ENCODE results near the gene EIF2B2. TPM values are rescaled to one million over a fixed set of nuclear protein-coding genes. Genes with fewer than 3 reads are reported as not detected.

Gene EIF2B2
- total RNA-seq, 1 experiment from 2014 or later: 48.3 TPM

DNA sequence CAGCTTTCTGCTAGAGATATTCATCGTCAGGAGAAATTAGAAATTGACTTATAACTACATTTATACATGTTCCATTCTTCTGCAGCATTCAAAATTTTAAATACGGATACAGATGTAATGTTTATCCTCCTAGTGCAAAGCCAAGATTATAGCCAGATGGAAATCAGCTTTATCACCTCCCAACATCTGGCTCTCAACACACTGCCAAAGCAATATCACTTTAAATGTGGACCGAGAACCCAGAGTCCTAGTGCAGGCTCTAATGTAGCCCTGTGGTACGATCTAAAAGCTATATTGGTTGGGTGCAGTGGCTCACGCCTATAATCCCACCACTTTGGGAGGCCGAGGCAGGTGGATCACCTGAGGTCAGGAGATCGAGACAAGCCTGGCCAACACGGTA lies 42.0 kb downstream of the EIF2B2 start:
- Histone ChIP-seq H2AFZ (ENCODE audit: low read length) (no peak overlapping the region), H3K4ac (ENCODE audit: low read depth, low read length) (no peak overlapping the region), H2BK120ac (ENCODE audit: low read depth, low read length, poor library complexity, severe bottlenecking) (no peak overlapping the region), H2BK15ac (ENCODE audit: low read depth, low read length) (no peak overlapping the region), H3K79me2 (ENCODE audit: insufficient read depth, low read length) (no peaks in the 10 kb centered on the region), H3K27ac (ENCODE audit: insufficient read length, low read depth, low read length) (no peak overlapping the region), H2BK5ac (ENCODE audit: insufficient read length, low read length) (no peak overlapping the region), H3T11ph (ENCODE audit: low read length) (no peak overlapping the region), H3K4me1 (ENCODE audit: insufficient read depth, low read length) (0 out of 2 replicates have a peak, but pooled peaks cover 2% of the 10 kb centered on the region), H3K9me3 (ENCODE audit: control insufficient read depth, low read depth, low read length) (no peaks in the 10 kb centered on the region), H4K20me1 (ENCODE audit: control insufficient read depth, insufficient read depth, insufficient read length) (no peaks in the 10 kb centered on the region), H4K8ac (replicated peaks; ENCODE audit: insufficient read length, low read depth, low read length) (no peak overlapping the region), H4K91ac (ENCODE audit: insufficient read length, low read depth, low read length) (no peak overlapping the region), H3K79me1 (ENCODE audit: insufficient read depth, low read depth, low read length, poor library complexity, severe bottlenecking) (peaks cover 3% of the 10 kb centered on the region), H2BK20ac (ENCODE audit: low read depth, low read length, poor library complexity, severe bottlenecking) (no peak overlapping the region), H2BK12ac (ENCODE audit: insufficient read length, low read depth, low read length) (no peak overlapping the region), H3K23ac (ENCODE audit: insufficient read length, low read depth, low read length) (no peak overlapping the region), H3K56ac (ENCODE audit: insufficient read length, low read depth, low read length) (no peak overlapping the region), H3K4me2 (ENCODE audit: insufficient read depth, insufficient read length, low read length) (no peak overlapping the region), H3K9ac (ENCODE audit: extremely low read depth, insufficient read length, low read length) (no peak overlapping the region), H3K23me2 (ENCODE audit: insufficient read length, low read depth, low read length, poor library complexity, severe bottlenecking) (no peaks in the 10 kb centered on the region), H3K27me3 (ENCODE audit: insufficient read depth, low read length) (no peaks in the 10 kb centered on the region), H3K18ac (ENCODE audit: insufficient read length, low read depth, low read length) (no peak overlapping the region), H2AK5ac (ENCODE audit: insufficient read length, low read length) (no peak overlapping the region), H3K14ac (ENCODE audit: insufficient read depth, low read length) (no peak overlapping the region), H4K5ac (ENCODE audit: insufficient read length, low read depth, low read length) (no peak overlapping the region)
- Mint-ChIP-seq H3K9me3 (no peaks in the 10 kb centered on the region; a peak in 1 of 5 replicates), H3K27ac (no peak overlapping the region), H3K4me3 (no peak overlapping the region), H3K36me3 (ENCODE audit: insufficient read depth in 1 of 3, low read depth in 3 of 3) (peaks cover 0 to 19% (median 15%) of the 10 kb centered on the region in 3 experiments; a peak in 6 of 7 replicates), H3K27me3 (ENCODE audit: low read depth) (no peaks in the 10 kb centered on the region), H3K4me1 (no peaks in the 10 kb centered on the region)
- no peak for DNase-seq
- no peak for TF ChIP-seq CTCF (conservative IDR thresholded peaks at IDR 0.05)
- WGBS (ENCODE audit: extremely low coverage, insufficient read length, low lambda C conversion rate): no CpG with 5 or more reads among the region's 8 CpGs

All from H9 (cell line).